ENCODE measurements around the gene CALHM5. TPM values are rescaled to one million over a fixed set of nuclear protein-coding genes. Genes with fewer than 3 reads are reported as not detected.
A peak's percentile ranks its signal among the peaks of the same experiment; 100 is the strongest.

Gene CALHM5
- total RNA-seq, 1 experiment from 2014 or later = 0.05 TPM

- no TSS peak for BruUV-seq (replicated peaks)
- peaks cover 26% of the 10 kb centered on the region for H3K36me3 Mint-ChIP-seq (ENCODE audit: insufficient read depth, unreplicated experiment)
- intact Hi-C loops (cut with micrococcal nuclease; ENCODE audit: unreplicated experiment) = no loop called here
- H3K27me3 Mint-ChIP-seq (ENCODE audit: unreplicated experiment) = peaks cover 35% of the 10 kb centered on the region
- no peak for DNase-seq
- peaks cover 6% of the 10 kb centered on the region for H3K4me1 Mint-ChIP-seq (ENCODE audit: low read depth, unreplicated experiment)
- no peak for TF ChIP-seq CTCF (IDR thresholded peaks at IDR 0.05; ENCODE audit: unreplicated experiment)
- H3K27ac Mint-ChIP-seq (ENCODE audit: unreplicated experiment) = no peak overlapping the region
- H3K9me3 Mint-ChIP-seq (ENCODE audit: low read depth, unreplicated experiment) = no peaks in the 10 kb centered on the region
- no peak overlapping the region for H3K4me3 Mint-ChIP-seq (ENCODE audit: low read depth, unreplicated experiment)
- CTCF ChIA-PET = interaction anchor here (1.9 kb wide), 1 partner anchor 68 kb away, joined by 4 read pairs; no protein-coding TSS in a partner anchor
Observed at GRCh38 chr6:116568821-116569755, 57.6 kb downstream of the CALHM5 start.

- peaks cover 26% of the 10 kb centered on the region for H3K36me3 Mint-ChIP-seq (ENCODE audit: insufficient read depth, unreplicated experiment)
- peak within 1 kb of the TSS; percentile 96 for H3K27ac Mint-ChIP-seq (ENCODE audit: unreplicated experiment)
- peak within 1 kb of the TSS; percentile 99 for H3K4me3 Mint-ChIP-seq (ENCODE audit: low read depth, unreplicated experiment)
- TSS peak; percentile 93 for BruUV-seq (replicated peaks)
- H3K9me3 Mint-ChIP-seq (ENCODE audit: low read depth, unreplicated experiment) = no peaks in the 10 kb centered on the region
- DNase-seq = peak; percentile 99
- H3K27me3 Mint-ChIP-seq (ENCODE audit: unreplicated experiment) = peaks cover 16% of the 10 kb centered on the region
- intact Hi-C loops (cut with micrococcal nuclease; ENCODE audit: unreplicated experiment) = no loop called here
- no peak for TF ChIP-seq CTCF (IDR thresholded peaks at IDR 0.05; ENCODE audit: unreplicated experiment)
- no peaks in the 10 kb centered on the region for H3K4me1 Mint-ChIP-seq (ENCODE audit: low read depth, unreplicated experiment)
- CTCF ChIA-PET = interaction anchor here (1.0 to 2.1 kb wide), 5 partner anchors 8 to 302 kb away, joined by 4 to 21 read pairs (median 4); partner anchors contain the start of gene CALHM5
Observed at GRCh38 chr6:116570856-116571682, 59.6 kb downstream of the CALHM5 start, which contains the start of gene RWDD1. Gene RWDD1 (plus strand): TSS chr6:116571504. CDS start chr6:116571583, 79 bp downstream.

- Mint-ChIP-seq H3K4me1 (ENCODE audit: low read depth, unreplicated experiment) (no peaks in the 10 kb centered on the region), H3K36me3 (ENCODE audit: insufficient read depth, unreplicated experiment) (peaks cover 26% of the 10 kb centered on the region), H3K27me3 (ENCODE audit: unreplicated experiment) (peaks cover 10% of the 10 kb centered on the region), H3K4me3 (ENCODE audit: low read depth, unreplicated experiment) (peak overlapping the region; percentile 99), H3K27ac (ENCODE audit: unreplicated experiment) (peak overlapping the region; percentile 96), H3K9me3 (ENCODE audit: low read depth, unreplicated experiment) (no peaks in the 10 kb centered on the region)
- DNase-seq = no peak
- intact Hi-C loops (cut with micrococcal nuclease; ENCODE audit: unreplicated experiment) = no loop called here
- no TSS peak for BruUV-seq (replicated peaks)
- no peak for TF ChIP-seq CTCF (IDR thresholded peaks at IDR 0.05; ENCODE audit: unreplicated experiment)
- CTCF ChIA-PET = interaction anchor here (1.0 to 2.1 kb wide), 4 partner anchors 9 to 303 kb away, joined by 4 to 21 read pairs (median 4); partner anchors contain the start of gene CALHM5
Observed at GRCh38 chr6:116571683-116572000, 60.2 kb downstream of the CALHM5 start.

GRCh38 chr6:116572162-116572561 lies 60.7 kb downstream of the CALHM5 start:
- intact Hi-C loops (cut with micrococcal nuclease; ENCODE audit: unreplicated experiment) = no loop called here
- Mint-ChIP-seq H3K27me3 (ENCODE audit: unreplicated experiment) (peaks cover 5% of the 10 kb centered on the region), H3K4me3 (ENCODE audit: low read depth, unreplicated experiment) (peak overlapping the region; percentile 99), H3K4me1 (ENCODE audit: low read depth, unreplicated experiment) (no peaks in the 10 kb centered on the region), H3K9me3 (ENCODE audit: low read depth, unreplicated experiment) (no peaks in the 10 kb centered on the region), H3K27ac (ENCODE audit: unreplicated experiment) (peak overlapping the region; percentile 96), H3K36me3 (ENCODE audit: insufficient read depth, unreplicated experiment) (peaks cover 26% of the 10 kb centered on the region)
- no peak for TF ChIP-seq CTCF (IDR thresholded peaks at IDR 0.05; ENCODE audit: unreplicated experiment)
- no peak for DNase-seq
- no TSS peak for BruUV-seq (replicated peaks)
- CTCF ChIA-PET = interaction anchor here (1.0 to 2.1 kb wide), 3 partner anchors 9 to 303 kb away, joined by 3 to 21 read pairs (median 4); partner anchors contain the start of gene CALHM5

Measured in Calu3 (cell line).